SK-N-SH (cell line): ENCODE results near the gene GNG12. TPM values are rescaled to one million over a fixed set of nuclear protein-coding genes. Genes with fewer than 3 reads are reported as not detected.
A peak's percentile ranks its signal among the peaks of the same experiment; 100 is the strongest.

Experiments
- CTCF ChIA-PET: fragments of 300-600, 350-600 bp; formaldehyde crosslinking; extraction: SDS; loops from one replicate; lab custom pipeline; 2021; lab: Yijun Ruan, JAX
- POLR2A ChIA-PET: fragments of 350-600 bp; sonication (Branson Sonifier 250); formaldehyde crosslinking; extraction: SDS; loops from one replicate; lab custom pipeline; 2020; ENCODE audit warnings: antibody characterized with exemption, inconsistent platforms; lab: Yijun Ruan, JAX
- DNase-seq: peaks from one replicate; pipeline ENCODE4 v3.0.0; 2012
- H2AFZ ChIP-seq: fragments of 200-600 bp; sonication (generic); 2 replicates; pipeline ENCODE4 v1.8.1; 2016; ENCODE audit warnings: antibody characterized with exemption, mild to moderate bottlenecking, low read depth
- H3F3A ChIP-seq: fragments of 200-600 bp; sonication (generic); replicated peaks from 2 replicates; pipeline ENCODE3; 2016; ENCODE audit warnings: antibody characterized with exemption, mild to moderate bottlenecking; ENCODE audit not compliant: insufficient read depth
- H3K27ac ChIP-seq, 2 experiments: fragments of 200-500 bp in 1 of 2; fragments of 200-600 bp in 1 of 2; sonication (Bioruptor generic) in 1 of 2; sonication (generic), shearing (Covaris generic) in 1 of 2; 2 replicates each; pipeline versions ENCODE4 v1.5.1 to v1.6.1; 2014 to 2016; ENCODE audit warnings: low read depth in 2 of 2, inconsistent platforms in 1 of 2, low read length in 1 of 2, mild to moderate bottlenecking in 1 of 2, mixed read lengths in 1 of 2
- H3K27me3 ChIP-seq: fragments of 200-600 bp; sonication (generic), shearing (Covaris generic); 2 replicates; pipeline ENCODE4 v1.6.1; 2016; ENCODE audit warnings: mixed run types; ENCODE audit not compliant: insufficient read depth
- H3K36me3 ChIP-seq, 2 experiments: fragments of 200-500 bp in 1 of 2; fragments of 200-600 bp in 1 of 2; sonication (Bioruptor generic) in 1 of 2; sonication (generic) in 1 of 2; replicated peaks in 1 of 2; 2 replicates each; pipeline versions ENCODE3 to v1.5.1; 2014 to 2016; ENCODE audit warnings: low read length in 1 of 2, mild to moderate bottlenecking in 1 of 2; ENCODE audit not compliant: insufficient read depth in 2 of 2, control insufficient read depth in 1 of 2
- H3K4me1 ChIP-seq, 2 experiments: fragments of 200-500 bp in 1 of 2; fragments of 200-600 bp in 1 of 2; sonication (Bioruptor generic) in 1 of 2; sonication (generic), shearing (Covaris generic) in 1 of 2; 2 replicates each; pipeline versions ENCODE4 v1.5.1 to v1.6.1; 2014 to 2016; ENCODE audit warnings: low read depth in 1 of 2, low read length in 1 of 2, mixed run types in 1 of 2; ENCODE audit not compliant: insufficient read depth in 2 of 2, control insufficient read depth in 1 of 2
- H3K4me2 ChIP-seq: fragments of 200-600 bp; sonication (generic), shearing (Covaris generic); 2 replicates; pipeline ENCODE4 v1.6.1; 2017; ENCODE audit warnings: mixed run types
- H3K4me3 ChIP-seq, 2 experiments: fragments of 200-500 bp in 1 of 2; fragments of 200-600 bp in 1 of 2; sonication (Bioruptor generic) in 1 of 2; sonication (generic), shearing (Covaris generic) in 1 of 2; 2 replicates each; pipeline versions ENCODE4 v1.5.1 to v1.8.1; 2014 to 2016; ENCODE audit warnings: low read depth in 2 of 2, inconsistent platforms in 1 of 2, low read length in 1 of 2, mild to moderate bottlenecking in 1 of 2, mixed read lengths in 1 of 2, moderate library complexity in 1 of 2
- H3K79me2 ChIP-seq: fragments of 200-600 bp; sonication (generic); 2 replicates; pipeline ENCODE4 v1.8.1; 2017; ENCODE audit warnings: mild to moderate bottlenecking; ENCODE audit not compliant: insufficient read depth
- H3K9ac ChIP-seq: fragments of 200-600 bp; sonication (generic); 2 replicates; pipeline ENCODE4 v1.6.1; 2017; ENCODE audit warnings: mixed run types
- H3K9me2 ChIP-seq: fragments of 200-600 bp; sonication (generic); 2 replicates; pipeline ENCODE4 v1.6.1; 2017; ENCODE audit warnings: mixed run types
- H3K9me3 ChIP-seq: fragments of 200-600 bp; sonication (generic); 2 replicates; pipeline ENCODE4 v1.6.1; 2017; ENCODE audit warnings: mixed run types, mild to moderate bottlenecking, moderate library complexity
- H4K20me1 ChIP-seq: fragments of 200-600 bp; sonication (generic); 2 replicates; pipeline ENCODE4 v1.6.1; 2017; ENCODE audit warnings: mild to moderate bottlenecking, mixed run types; ENCODE audit not compliant: insufficient read depth
- CHD2 ChIP-seq: fragments of 150-350 bp; IDR thresholded peaks from 2 replicates; pipeline ENCODE4 v1.6.1; 2018; ENCODE audit warnings: low read length; ENCODE audit not compliant: partially characterized antibody
- ELF1 ChIP-seq: IDR thresholded peaks from 2 replicates; pipeline ENCODE4 v1.4.0; 2012
- EP300 ChIP-seq, 2 experiments: IDR thresholded peaks; 2 replicates each; pipeline versions ENCODE4 v1.4.0 to v1.6.1; 2012; ENCODE audit warnings: borderline replicate concordance in 1 of 2, low read depth in 1 of 2, low read length in 1 of 2
- FOSL2 ChIP-seq: IDR thresholded peaks from 2 replicates; pipeline ENCODE4 v1.4.0; 2012; ENCODE audit warnings: low read depth, mild to moderate bottlenecking, moderate library complexity, borderline replicate concordance
- FOXJ3 ChIP-seq: sonication (generic); formaldehyde crosslinking; IDR thresholded peaks from 2 replicates; pipeline ENCODE4 v1.5.1; 2020; ENCODE audit warnings: mild to moderate bottlenecking, missing genetic modification reagents
- GABPA ChIP-seq: IDR thresholded peaks from 2 replicates; pipeline ENCODE4 v1.4.0; 2012; ENCODE audit warnings: low read depth, mild to moderate bottlenecking
- GATA2 ChIP-seq: sonication (generic); formaldehyde crosslinking; IDR thresholded peaks from 2 replicates; pipeline ENCODE4 v1.5.0; 2020; ENCODE audit warnings: mild to moderate bottlenecking, missing genetic modification reagents
- JUND ChIP-seq: IDR thresholded peaks from 2 replicates; pipeline ENCODE4 v1.4.0; 2012
- MEF2A ChIP-seq: IDR thresholded peaks from 2 replicates; pipeline ENCODE4 v1.4.0; 2012; ENCODE audit warnings: low read depth, borderline replicate concordance
- NRF1 ChIP-seq: IDR thresholded peaks from 2 replicates; pipeline ENCODE4 v1.6.1; 2012; ENCODE audit warnings: low read depth, mild to moderate bottlenecking, low read length
- POLR2AphosphoS5 ChIP-seq: IDR thresholded peaks from 2 replicates; pipeline ENCODE4 v1.6.1; 2012; ENCODE audit warnings: low read depth, low read length
- RAD21 ChIP-seq: IDR thresholded peaks from 2 replicates; pipeline ENCODE4 v1.6.1; 2012; ENCODE audit warnings: mild to moderate bottlenecking, low read length
- RCOR1 ChIP-seq: fragments of 150-350 bp; IDR thresholded peaks from 2 replicates; pipeline ENCODE4 v1.6.1; 2017; ENCODE audit warnings: antibody characterized with exemption, low read length
- SMC3 ChIP-seq: IDR thresholded peaks from 2 replicates; pipeline ENCODE4 v1.6.1; 2012; ENCODE audit warnings: low read depth, low read length, improper control_type of control experiment
- TAF1 ChIP-seq: IDR thresholded peaks from 2 replicates; pipeline ENCODE4 v1.6.1; 2012; ENCODE audit warnings: low read depth, mild to moderate bottlenecking, low read length, moderate library complexity, borderline replicate concordance
- WGBS: methylation state at CpG from one replicate; pipeline ENCODE4 v1.1.6; 2017; ENCODE audit warnings: low lambda C conversion rate; 5-methylcytosine and 5-hydroxymethylcytosine counted together
- polyA plus RNA-seq, 3 experiments: library from polyadenylated mRNA; depleted of rRNA; stranded (reverse); fragments of >200 nt; gene quantifications; 2 replicates each; pipeline ENCODE4 v1.2.3, GENCODE V29; 2012
- TF ChIP-seq, protein P1 (sequence below): IDR thresholded peaks from 2 replicates; pipeline ENCODE4 v1.4.0; 2012; ENCODE audit warnings: low read depth
- TF ChIP-seq, protein P2 (sequence below): IDR thresholded peaks from 2 replicates; pipeline ENCODE4; 2012

Gene GNG12
- polyA plus RNA-seq, 1 of the 3 experiments (the other 2 are of a cell fraction) = 41.2 TPM

DNA sequence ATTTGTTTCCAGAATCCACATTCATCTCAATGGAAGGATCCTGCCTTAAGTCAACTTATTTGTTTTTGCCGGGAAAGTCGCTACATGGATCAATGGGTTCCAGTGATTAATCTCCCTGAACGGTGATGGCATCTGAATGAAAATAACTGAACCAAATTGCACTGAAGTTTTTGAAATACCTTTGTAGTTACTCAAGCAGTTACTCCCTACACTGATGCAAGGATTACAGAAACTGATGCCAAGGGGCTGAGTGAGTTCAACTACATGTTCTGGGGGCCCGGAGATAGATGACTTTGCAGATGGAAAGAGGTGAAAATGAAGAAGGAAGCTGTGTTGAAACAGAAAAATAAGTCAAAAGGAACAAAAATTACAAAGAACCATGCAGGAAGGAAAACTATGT lies 145.6 kb downstream of the GNG12 start (continued):
- TF ChIP-seq GABPA = no peak
- no peak for TF ChIP-seq TAF1
- TF ChIP-seq, all 33 proteins: peak for 9

DNA sequence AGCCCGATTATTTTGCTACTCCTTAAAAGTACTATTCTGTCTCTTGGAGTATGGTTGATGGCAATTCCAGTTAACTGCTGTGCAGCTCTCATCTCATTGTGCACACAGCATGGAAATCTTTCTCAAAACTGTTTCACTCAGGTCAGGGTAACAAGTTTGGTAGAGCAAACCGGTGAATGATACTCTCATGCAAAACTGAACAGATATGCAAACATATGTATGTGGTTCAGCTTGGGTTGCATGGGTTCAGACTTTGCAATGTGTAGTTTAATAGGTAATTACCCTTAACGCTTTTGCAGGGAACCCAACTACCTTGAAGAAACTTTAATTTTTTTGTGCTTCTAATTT lies 146.1 kb downstream of the GNG12 start:
- Histone ChIP-seq H3K4me3 (peak overlapping the region; percentile 87 to 98), H3K36me3 (peaks cover 36 to 44% of the 10 kb centered on the region in 2 experiments), H2AFZ (no peak overlapping the region), H4K20me1 (peaks cover 24% of the 10 kb centered on the region), H3K4me1 (peaks cover 15 to 28% of the 10 kb centered on the region in 2 experiments; a peak in 3 of 4 replicates), H3K4me2 (peak overlapping the region; percentile 90), H3K79me2 (peaks cover 33% of the 10 kb centered on the region), H3K27me3 (no peaks in the 10 kb centered on the region), H3K9me3 (no peaks in the 10 kb centered on the region), H3K27ac (peak overlapping the region; percentile 96 to 99), H3K9me2 (no peaks in the 10 kb centered on the region), H3K9ac (peak overlapping the region; percentile 97), H3F3A (peaks cover 74% of the 10 kb centered on the region)
- no peak for DNase-seq
- WGBS = 23% methylated on average over 3 of the region's 3 CpGs
- TF ChIP-seq FOXJ3 = no peak
- no peak for TF ChIP-seq MEF2A
- TF ChIP-seq ELF1 = no peak
- TF ChIP-seq JUND = no peak
- no peak for TF ChIP-seq RAD21
- TF ChIP-seq, protein P1, sequence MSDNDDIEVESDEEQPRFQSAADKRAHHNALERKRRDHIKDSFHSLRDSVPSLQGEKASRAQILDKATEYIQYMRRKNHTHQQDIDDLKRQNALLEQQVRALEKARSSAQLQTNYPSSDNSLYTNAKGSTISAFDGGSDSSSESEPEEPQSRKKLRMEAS = no peak
- no peak for TF ChIP-seq POLR2AphosphoS5
- TF ChIP-seq GATA2 = no peak
- TF ChIP-seq, protein P2, sequence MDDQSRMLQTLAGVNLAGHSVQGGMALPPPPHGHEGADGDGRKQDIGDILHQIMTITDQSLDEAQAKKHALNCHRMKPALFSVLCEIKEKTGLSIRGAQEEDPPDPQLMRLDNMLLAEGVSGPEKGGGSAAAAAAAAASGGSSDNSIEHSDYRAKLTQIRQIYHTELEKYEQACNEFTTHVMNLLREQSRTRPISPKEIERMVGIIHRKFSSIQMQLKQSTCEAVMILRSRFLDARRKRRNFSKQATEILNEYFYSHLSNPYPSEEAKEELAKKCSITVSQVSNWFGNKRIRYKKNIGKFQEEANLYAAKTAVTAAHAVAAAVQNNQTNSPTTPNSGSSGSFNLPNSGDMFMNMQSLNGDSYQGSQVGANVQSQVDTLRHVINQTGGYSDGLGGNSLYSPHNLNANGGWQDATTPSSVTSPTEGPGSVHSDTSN = no peak
- no peak for TF ChIP-seq NRF1
- TF ChIP-seq SMC3 = no peak
- no peak for TF ChIP-seq EP300 (IDR thresholded peaks at IDR 0.05; ENCODE audit: borderline replicate concordance in 1 of 2, low read depth in 1 of 2, low read length in 1 of 2)
- TF ChIP-seq RCOR1 = no peak
- TF ChIP-seq FOSL2 = no peak
- no peak for TF ChIP-seq CHD2
- ChIA-PET CTCF (interaction anchor here (0.7 to 10.1 kb wide), 8 partner anchors 9 to 126 kb away, joined by 3 to 100 read pairs (median 4); no protein-coding TSS in a partner anchor), POLR2A (interaction anchor here (0.6 to 3.6 kb wide), 6 partner anchors 12 to 116 kb away, joined by 3 to 25 read pairs (median 8); no protein-coding TSS in a partner anchor)
